ENCODE measurements around the gene DPF3. TPM values are rescaled to one million over a fixed set of nuclear protein-coding genes. Genes with fewer than 3 reads are reported as not detected.

The DPF3 gene
- total RNA-seq, 2 experiments from 2014 or later, result 14.9 to 15.4 TPM

GRCh38 chr14:72599579-72600470, 294.1 kb downstream of the DPF3 start:
- Mint-ChIP-seq H3K4me3 (no peak overlapping the region), H3K9me3 (peaks cover 4% of the 10 kb centered on the region), H3K4me1 (peaks cover 18% of the 10 kb centered on the region), H3K27ac (no peak overlapping the region), H3K27me3 (peaks cover 59% of the 10 kb centered on the region), H3K36me3 (ENCODE audit: low read depth) (peaks cover 16% of the 10 kb centered on the region)
- no peak for DNase-seq
- CTCF ChIA-PET, result interaction anchor here (0.6 to 0.7 kb wide), 2 partner anchors 52 to 1090 kb away, joined by 4 to 6 read pairs; no protein-coding TSS in a partner anchor
- POLR2A ChIA-PET, result no interaction called here

- peaks cover 4% of the 10 kb centered on the region for H3K9me3 Mint-ChIP-seq
- no peak for DNase-seq
- H3K4me1 Mint-ChIP-seq, result peaks cover 32% of the 10 kb centered on the region
- H3K27me3 Mint-ChIP-seq, result peaks cover 50% of the 10 kb centered on the region
- ChIA-PET POLR2A (no interaction called here), CTCF (interaction anchor here (0.5 kb wide), 1 partner anchor 81 kb away, joined by 3 read pairs; no protein-coding TSS in a partner anchor)
- H3K4me3 Mint-ChIP-seq, result no peak overlapping the region
- H3K27ac Mint-ChIP-seq, result no peak overlapping the region
- peaks cover 23% of the 10 kb centered on the region for H3K36me3 Mint-ChIP-seq (ENCODE audit: low read depth)
Observed at GRCh38 chr14:72598306-72598705, 295.6 kb downstream of the DPF3 start.

- ChIA-PET POLR2A (no interaction called here), CTCF (interaction anchor here (1.6 kb wide), 1 partner anchor 83 kb away, joined by 3 read pairs; no protein-coding TSS in a partner anchor)
- H3K36me3 Mint-ChIP-seq (ENCODE audit: low read depth), result peaks cover 30% of the 10 kb centered on the region
Observed at GRCh38 chr14:72597252-72598233, 296.4 kb downstream of the DPF3 start.

GRCh38 chr14:72595152-72595862, 298.6 kb downstream of the DPF3 start:
- POLR2A ChIA-PET, result interaction anchor here (0.7 to 3.3 kb wide), 8 partner anchors 12 to 299 kb away, joined by 3 to 42 read pairs (median 4); partner anchors contain the start of gene DPF3
- H3K27ac Mint-ChIP-seq, result peak overlapping the region; percentile 89

More at GRCh38 chr14:72597252-72598233, 296.4 kb downstream of the DPF3 start:
- peaks cover 52% of the 10 kb centered on the region for H3K27me3 Mint-ChIP-seq
- no peak overlapping the region for H3K4me3 Mint-ChIP-seq
- peaks cover 40% of the 10 kb centered on the region for H3K4me1 Mint-ChIP-seq
- H3K27ac Mint-ChIP-seq, result no peak overlapping the region
- H3K9me3 Mint-ChIP-seq, result peaks cover 4% of the 10 kb centered on the region
- no peak for DNase-seq

GRCh38 chr14:72594099-72594901, 299.6 kb downstream of the DPF3 start:
- CTCF ChIA-PET, result interaction anchor here (1.6 to 2.7 kb wide), 2 partner anchors 62 to 78 kb away, joined by 3 to 13 read pairs; no protein-coding TSS in a partner anchor
- Mint-ChIP-seq H3K4me1 (peaks cover 70% of the 10 kb centered on the region), H3K36me3 (ENCODE audit: low read depth) (peaks cover 55% of the 10 kb centered on the region), H3K9me3 (peaks cover 16% of the 10 kb centered on the region), H3K27ac (peak overlapping the region; percentile 89), H3K4me3 (peak overlapping the region; percentile 64), H3K27me3 (peaks cover 47% of the 10 kb centered on the region)
- POLR2A ChIA-PET, result interaction anchor here (0.7 to 3.3 kb wide), 10 partner anchors 13 to 300 kb away, joined by 3 to 42 read pairs (median 4); partner anchors contain the start of gene DPF3
- DNase-seq, result peak; percentile 82

More at GRCh38 chr14:72595152-72595862, 298.6 kb downstream of the DPF3 start:
- no peak for DNase-seq
- Mint-ChIP-seq H3K36me3 (ENCODE audit: low read depth) (peaks cover 47% of the 10 kb centered on the region), H3K4me3 (no peak overlapping the region), H3K27me3 (peaks cover 48% of the 10 kb centered on the region), H3K9me3 (peaks cover 9% of the 10 kb centered on the region), H3K4me1 (peaks cover 61% of the 10 kb centered on the region)
- CTCF ChIA-PET, result interaction anchor here (1.6 to 2.7 kb wide), 2 partner anchors 63 to 79 kb away, joined by 3 to 13 read pairs; no protein-coding TSS in a partner anchor

GRCh38 chr14:72591391-72591790, 302.5 kb downstream of the DPF3 start:
- Mint-ChIP-seq H3K4me1 (peaks cover 67% of the 10 kb centered on the region), H3K36me3 (ENCODE audit: low read depth) (peaks cover 74% of the 10 kb centered on the region), H3K4me3 (no peak overlapping the region), H3K27me3 (peaks cover 41% of the 10 kb centered on the region), H3K9me3 (peaks cover 31% of the 10 kb centered on the region), H3K27ac (no peak overlapping the region)
- no peak for DNase-seq
- ChIA-PET CTCF (no interaction called here), POLR2A (no interaction called here)

- H3K27me3 Mint-ChIP-seq, result peaks cover 41% of the 10 kb centered on the region
- H3K4me1 Mint-ChIP-seq, result peaks cover 59% of the 10 kb centered on the region
- ChIA-PET POLR2A (no interaction called here), CTCF (no interaction called here)
- peak overlapping the region; percentile 88 for H3K27ac Mint-ChIP-seq
- H3K9me3 Mint-ChIP-seq, result peaks cover 35% of the 10 kb centered on the region
- H3K4me3 Mint-ChIP-seq, result peak overlapping the region; percentile 71
- DNase-seq, result peak; percentile 66
- H3K36me3 Mint-ChIP-seq (ENCODE audit: low read depth), result peaks cover 73% of the 10 kb centered on the region
Observed at GRCh38 chr14:72590577-72590976, 303.3 kb downstream of the DPF3 start.

- CTCF ChIA-PET, result no interaction called here
- H3K9me3 Mint-ChIP-seq, result peaks cover 39% of the 10 kb centered on the region
- H3K36me3 Mint-ChIP-seq (ENCODE audit: low read depth), result peaks cover 73% of the 10 kb centered on the region
- no peak overlapping the region for H3K4me3 Mint-ChIP-seq
- peaks cover 44% of the 10 kb centered on the region for H3K27me3 Mint-ChIP-seq
- peak overlapping the region; percentile 32 for H3K27ac Mint-ChIP-seq
- peaks cover 50% of the 10 kb centered on the region for H3K4me1 Mint-ChIP-seq
- no peak for DNase-seq
- POLR2A ChIA-PET, result no interaction called here
Observed at GRCh38 chr14:72589652-72590051, 304.2 kb downstream of the DPF3 start.

- peaks cover 50% of the 10 kb centered on the region for H3K27me3 Mint-ChIP-seq
- peaks cover 43% of the 10 kb centered on the region for H3K4me1 Mint-ChIP-seq
- no peak overlapping the region for H3K4me3 Mint-ChIP-seq
- H3K9me3 Mint-ChIP-seq, result peaks cover 39% of the 10 kb centered on the region
- H3K36me3 Mint-ChIP-seq (ENCODE audit: low read depth), result peaks cover 71% of the 10 kb centered on the region
- ChIA-PET POLR2A (interaction anchor here (0.9 kb wide), 1 partner anchor 40 kb away, joined by 3 read pairs; no protein-coding TSS in a partner anchor), CTCF (interaction anchor here (1.1 kb wide), 1 partner anchor 360 kb away, joined by 3 read pairs; no protein-coding TSS in a partner anchor)
- no peak overlapping the region for H3K27ac Mint-ChIP-seq
- DNase-seq, result no peak
Observed at GRCh38 chr14:72588521-72588920, 305.4 kb downstream of the DPF3 start.

- no peak overlapping the region for H3K4me3 Mint-ChIP-seq
- peaks cover 13% of the 10 kb centered on the region for H3K4me1 Mint-ChIP-seq
- DNase-seq, result no peak
- H3K27ac Mint-ChIP-seq, result no peak overlapping the region
- H3K27me3 Mint-ChIP-seq, result peaks cover 55% of the 10 kb centered on the region
- H3K36me3 Mint-ChIP-seq (ENCODE audit: low read depth), result peaks cover 48% of the 10 kb centered on the region
- CTCF ChIA-PET, result no interaction called here
- H3K9me3 Mint-ChIP-seq, result peaks cover 24% of the 10 kb centered on the region
- POLR2A ChIA-PET, result interaction anchor here (1.3 kb wide), 1 partner anchor 23 kb away, joined by 4 read pairs; no protein-coding TSS in a partner anchor
Observed at GRCh38 chr14:72583316-72584272, 310.3 kb downstream of the DPF3 start.

Measured in activated CD4-positive, alpha-beta memory T cell treated with anti-CD3 and anti-CD28 coated beads, Interleukin-2, amount 10 ng/mL, durations not matched to agents 7 days and 5 days (primary cell).